WTC11 (cell line): Measurements from ENCODE around the gene CEBPG.

Experiments
- CTCF ChIP-seq: fragments of 200-600 bp; IDR thresholded peaks from 2 replicates; pipeline ENCODE4 v1.8.0; 2022; ENCODE audit warnings: antibody characterized with exemption
- ELF4 ChIP-seq: sonication (generic); formaldehyde crosslinking; IDR thresholded peaks from 2 replicates; pipeline ENCODE4 v1.8.1; 2022; ENCODE audit warnings: low read depth, mild to moderate bottlenecking, moderate library complexity, missing genetic modification reagents
- FOXP4 ChIP-seq: sonication (generic); formaldehyde crosslinking; IDR thresholded peaks from 2 replicates; pipeline ENCODE4 v1.8.0; 2022; ENCODE audit warnings: mild to moderate bottlenecking, missing genetic modification reagents
- JUN ChIP-seq: sonication (generic); formaldehyde crosslinking; IDR thresholded peaks from 2 replicates; pipeline ENCODE4 v1.8.0; 2023; ENCODE audit warnings: mild to moderate bottlenecking, missing genetic modification reagents
- MLX ChIP-seq: sonication (generic); formaldehyde crosslinking; IDR thresholded peaks from 2 replicates; pipeline ENCODE4 v1.8.1; 2023; ENCODE audit warnings: mild to moderate bottlenecking, missing genetic modification reagents, moderate library complexity
- NFYB ChIP-seq: sonication (generic); formaldehyde crosslinking; conservative IDR thresholded peaks from 2 replicates; pipeline ENCODE4 v1.8.0; 2022; ENCODE audit warnings: low read depth, missing genetic modification reagents
- NR1H2 ChIP-seq: sonication (generic); formaldehyde crosslinking; IDR thresholded peaks from 2 replicates; pipeline ENCODE4 v1.9.0; 2021; ENCODE audit warnings: mild to moderate bottlenecking, moderate library complexity, missing genetic modification reagents
- PREB ChIP-seq: sonication (generic); formaldehyde crosslinking; IDR thresholded peaks from 2 replicates; pipeline ENCODE4 v1.8.1; 2022; ENCODE audit warnings: mild to moderate bottlenecking, missing genetic modification reagents, moderate library complexity, borderline replicate concordance
- SP1 ChIP-seq: sonication (generic); formaldehyde crosslinking; conservative IDR thresholded peaks from 2 replicates; pipeline ENCODE4 v1.8.1; 2022; ENCODE audit warnings: missing genetic modification reagents
- ZNF121 ChIP-seq: sonication (generic); formaldehyde crosslinking; IDR thresholded peaks from 2 replicates; pipeline ENCODE4 v1.8.0; 2023; ENCODE audit warnings: missing genetic modification reagents
- ZNF396 ChIP-seq: fragments of 250-450 bp; sonication (Bioruptor Pico); IDR thresholded peaks from 2 replicates; pipeline ENCODE4 v1.8.0; 2021; ENCODE audit warnings: mild to moderate bottlenecking, moderate library complexity, borderline replicate concordance
- ZSCAN18 ChIP-seq: fragments of 250-450 bp; sonication (Bioruptor Pico); IDR thresholded peaks from 2 replicates; pipeline ENCODE4 v2.1.2; 2022; ENCODE audit warnings: mild to moderate bottlenecking, moderate library complexity
- TF ChIP-seq, protein P1 (sequence below): sonication (generic); formaldehyde crosslinking; conservative IDR thresholded peaks from 2 replicates; pipeline ENCODE4 v1.8.1; 2022; ENCODE audit warnings: mild to moderate bottlenecking, missing genetic modification reagents
- TF ChIP-seq, protein P2 (sequence below): sonication (generic); formaldehyde crosslinking; IDR thresholded peaks from 2 replicates; pipeline ENCODE4 v1.8.1; 2023; ENCODE audit warnings: mild to moderate bottlenecking, missing genetic modification reagents, moderate library complexity

- TF ChIP-seq ZNF121 (CRISPR knock-in tag), result no peak
- no peak for TF ChIP-seq CTCF
- TF ChIP-seq JUN (CRISPR knock-in tag), result no peak
- TF ChIP-seq FOXP4 (CRISPR knock-in tag), result no peak
- TF ChIP-seq SP1, result no peak
- no peak for TF ChIP-seq MLX (CRISPR knock-in tag)
- no peak for TF ChIP-seq NR1H2 (CRISPR knock-in tag)
- no peak for TF ChIP-seq ZSCAN18 (CRISPR knock-in tag)
- TF ChIP-seq, protein P1, sequence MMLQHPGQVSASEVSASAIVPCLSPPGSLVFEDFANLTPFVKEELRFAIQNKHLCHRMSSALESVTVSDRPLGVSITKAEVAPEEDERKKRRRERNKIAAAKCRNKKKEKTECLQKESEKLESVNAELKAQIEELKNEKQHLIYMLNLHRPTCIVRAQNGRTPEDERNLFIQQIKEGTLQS, result no peak
- TF ChIP-seq PREB, result no peak
- no peak for TF ChIP-seq NFYB (CRISPR knock-in tag)
- TF ChIP-seq, protein P2, sequence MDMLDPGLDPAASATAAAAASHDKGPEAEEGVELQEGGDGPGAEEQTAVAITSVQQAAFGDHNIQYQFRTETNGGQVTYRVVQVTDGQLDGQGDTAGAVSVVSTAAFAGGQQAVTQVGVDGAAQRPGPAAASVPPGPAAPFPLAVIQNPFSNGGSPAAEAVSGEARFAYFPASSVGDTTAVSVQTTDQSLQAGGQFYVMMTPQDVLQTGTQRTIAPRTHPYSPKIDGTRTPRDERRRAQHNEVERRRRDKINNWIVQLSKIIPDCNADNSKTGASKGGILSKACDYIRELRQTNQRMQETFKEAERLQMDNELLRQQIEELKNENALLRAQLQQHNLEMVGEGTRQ, result no peak
- no peak for TF ChIP-seq ELF4 (CRISPR knock-in tag)
- TF ChIP-seq ZNF396 (CRISPR knock-in tag), result no peak
Measured at GRCh38 chr19:33410915-33411401, 37.4 kb downstream of the CEBPG start.
